Lower lobe of right lung (tissue), 2 donors: Measurements from ENCODE around the gene IGHMBP2. TPM values are rescaled to one million over a fixed set of nuclear protein-coding genes. Genes with fewer than 3 reads are reported as not detected.
A peak's percentile ranks its signal among the peaks of the same experiment; 100 is the strongest.
"Not testable (repeated sequence)": the region's sequence is repeated elsewhere in the genome, so short reads cannot be mapped to it uniquely, and the experiment has no call there.

Experiments
- ATAC-seq, 2 donors: fragments of 200-7000 bp; cut with Tn5 transposase; one replicate each; pipeline ENCODE4 v1.9.1; 2020 to 2022; ENCODE audit warnings: mild to moderate bottlenecking in 2 of 2, moderate library complexity in 2 of 2
- DNase-seq: peaks from one replicate; pipeline ENCODE4 v3.0.0-alpha.2; 2020
- H3K27ac ChIP-seq: fragments of 200-600 bp; one replicate; pipeline ENCODE4 v1.8.0; 2022
- H3K27me3 ChIP-seq: fragments of 200-600 bp; one replicate; pipeline ENCODE4 v1.8.0; 2022; ENCODE audit warnings: low read depth
- H3K36me3 ChIP-seq: fragments of 200-600 bp; one replicate; pipeline ENCODE4 v1.8.0; 2022; ENCODE audit warnings: mild to moderate bottlenecking
- H3K4me1 ChIP-seq: fragments of 200-600 bp; one replicate; pipeline ENCODE4 v1.8.0; 2022
- H3K4me3 ChIP-seq: fragments of 200-600 bp; one replicate; pipeline ENCODE4 v1.8.0; 2022; ENCODE audit warnings: mild to moderate bottlenecking
- H3K9me3 ChIP-seq: fragments of 200-600 bp; one replicate; pipeline ENCODE4 v1.8.0; 2022
- intact Hi-C: fragments of 100-400 bp; cut with DNase I; formaldehyde crosslinking; loops from one replicate; pipeline ENCODE4 v1.11.0; 2022
- total RNA-seq: library from RNA; stranded (reverse); fragmentation: NEBNext Ultra II Directional; extraction: Animal tissue kit (Norgen Biotek cat#: 25700); gene quantifications from one replicate; pipeline ENCODE4 v1.2.1, GENCODE V29; 2021
- TF ChIP-seq, protein P1 (sequence below): fragments of 200-600 bp; IDR thresholded peaks from one replicate; pipeline ENCODE4 v1.8.0; 2022; ENCODE audit warnings: antibody characterized with exemption, mild to moderate bottlenecking
- donor health status: DM: no; HTN: yes; CAD: no; lungs with severe emphysema.

The IGHMBP2 gene
- total RNA-seq, 1 donor from 2014 or later, result 18.8 TPM

GRCh38 chr11:68881320-68881719, 22.4 kb upstream of the IGHMBP2 start:
- TF ChIP-seq, protein P1, sequence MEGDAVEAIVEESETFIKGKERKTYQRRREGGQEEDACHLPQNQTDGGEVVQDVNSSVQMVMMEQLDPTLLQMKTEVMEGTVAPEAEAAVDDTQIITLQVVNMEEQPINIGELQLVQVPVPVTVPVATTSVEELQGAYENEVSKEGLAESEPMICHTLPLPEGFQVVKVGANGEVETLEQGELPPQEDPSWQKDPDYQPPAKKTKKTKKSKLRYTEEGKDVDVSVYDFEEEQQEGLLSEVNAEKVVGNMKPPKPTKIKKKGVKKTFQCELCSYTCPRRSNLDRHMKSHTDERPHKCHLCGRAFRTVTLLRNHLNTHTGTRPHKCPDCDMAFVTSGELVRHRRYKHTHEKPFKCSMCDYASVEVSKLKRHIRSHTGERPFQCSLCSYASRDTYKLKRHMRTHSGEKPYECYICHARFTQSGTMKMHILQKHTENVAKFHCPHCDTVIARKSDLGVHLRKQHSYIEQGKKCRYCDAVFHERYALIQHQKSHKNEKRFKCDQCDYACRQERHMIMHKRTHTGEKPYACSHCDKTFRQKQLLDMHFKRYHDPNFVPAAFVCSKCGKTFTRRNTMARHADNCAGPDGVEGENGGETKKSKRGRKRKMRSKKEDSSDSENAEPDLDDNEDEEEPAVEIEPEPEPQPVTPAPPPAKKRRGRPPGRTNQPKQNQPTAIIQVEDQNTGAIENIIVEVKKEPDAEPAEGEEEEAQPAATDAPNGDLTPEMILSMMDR, result no peak
- Histone ChIP-seq H3K4me1 (no peaks in the 10 kb centered on the region), H3K36me3 (no peaks in the 10 kb centered on the region), H3K27me3 (no peaks in the 10 kb centered on the region), H3K9me3 (no peaks in the 10 kb centered on the region), H3K27ac (no peak overlapping the region), H3K4me3 (no peak overlapping the region)
- intact Hi-C loops, result no loop called here
- ATAC-seq (no peak), DNase-seq (no peak)

DNA sequence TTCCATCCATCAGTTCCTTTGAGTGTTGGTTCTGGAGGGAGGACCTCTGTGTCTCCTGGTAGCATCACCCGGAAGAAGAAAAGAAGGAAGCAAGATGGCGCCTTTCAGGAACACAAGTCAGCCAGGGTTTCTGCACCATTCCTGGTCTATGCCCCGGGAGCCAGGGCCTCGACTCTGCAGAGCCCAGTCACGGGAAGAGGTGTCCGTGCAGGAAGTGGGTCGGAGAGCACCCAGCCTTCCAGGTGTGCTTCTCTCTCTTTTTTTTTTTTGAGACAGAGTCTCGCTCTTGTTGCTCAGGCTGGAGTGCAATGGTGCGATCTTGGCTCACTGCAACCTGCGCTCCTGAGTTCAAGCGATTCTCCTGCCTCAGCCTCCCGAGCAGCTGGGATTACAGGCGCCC, 21.3 kb upstream of the IGHMBP2 start:
- DNase-seq (no peak), ATAC-seq (no peak)
- H3K27me3 ChIP-seq, result no peaks in the 10 kb centered on the region
- TF ChIP-seq, protein P1, result no peak
- no peak overlapping the region for H3K27ac ChIP-seq
- H3K36me3 ChIP-seq, result no peaks in the 10 kb centered on the region
- no peaks in the 10 kb centered on the region for H3K4me1 ChIP-seq
- intact Hi-C loops, result no loop called here
- no peaks in the 10 kb centered on the region for H3K9me3 ChIP-seq
- H3K4me3 ChIP-seq, result no peak overlapping the region

DNA sequence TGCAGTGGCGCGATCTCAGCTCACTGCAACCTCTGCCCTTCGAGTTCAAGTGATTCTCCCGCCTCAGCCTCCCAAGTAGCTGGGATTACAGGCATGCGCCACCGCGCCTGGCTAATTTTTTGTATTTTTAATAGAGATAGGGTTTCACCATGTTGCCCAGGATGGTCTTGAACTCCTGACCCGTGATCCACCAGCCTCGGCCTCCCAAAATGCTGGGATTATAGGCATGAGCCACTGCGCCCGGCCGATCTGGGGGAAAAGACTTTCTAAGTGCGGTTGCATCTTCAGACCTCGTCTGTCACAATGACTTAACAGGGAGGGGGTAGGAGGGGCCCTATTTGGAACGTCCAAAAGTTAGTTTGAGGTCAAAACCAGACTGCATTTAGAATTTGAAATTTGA, 18.9 kb upstream of the IGHMBP2 start:
- ATAC-seq, DNase-seq, H3K27ac ChIP-seq, H3K27me3 ChIP-seq, H3K4me1 ChIP-seq, H3K36me3 ChIP-seq, H3K4me3 ChIP-seq, H3K9me3 ChIP-seq, intact Hi-C loops: not testable (repeated sequence)

- intact Hi-C loops, result no loop called here
- H3K27ac ChIP-seq, result peak overlapping the region; percentile 56
- DNase-seq (no peak), ATAC-seq (peak; percentile 48 to 67)
- H3K4me3 ChIP-seq, result no peak overlapping the region
- TF ChIP-seq, protein P1, result peak; percentile 25
- H3K9me3 ChIP-seq, result no peaks in the 10 kb centered on the region
- H3K4me1 ChIP-seq, result peaks cover 15% of the 10 kb centered on the region
- no peaks in the 10 kb centered on the region for H3K27me3 ChIP-seq
- H3K36me3 ChIP-seq, result peaks cover 44% of the 10 kb centered on the region
These were observed 13.7 kb upstream of the IGHMBP2 start for GRCh38 chr11:68889948-68890446.

GRCh38 chr11:68890490-68891231, 13.0 kb upstream of the IGHMBP2 start:
- no peak overlapping the region for H3K4me3 ChIP-seq
- ATAC-seq, result peak; percentile 61 to 68
- no peaks in the 10 kb centered on the region for H3K27me3 ChIP-seq
- peak; percentile 52 for DNase-seq
- peaks cover 15% of the 10 kb centered on the region for H3K4me1 ChIP-seq
- H3K36me3 ChIP-seq, result peaks cover 51% of the 10 kb centered on the region
- intact Hi-C loops, result no loop called here
- TF ChIP-seq, protein P1, result no peak
- H3K27ac ChIP-seq, result peak overlapping the region; percentile 56
- no peaks in the 10 kb centered on the region for H3K9me3 ChIP-seq

GRCh38 chr11:68891351-68891948, 12.2 kb upstream of the IGHMBP2 start:
- Histone ChIP-seq H3K4me3 (no peak overlapping the region), H3K4me1 (peaks cover 15% of the 10 kb centered on the region), H3K27ac (peak overlapping the region; percentile 56), H3K36me3 (peaks cover 59% of the 10 kb centered on the region), H3K27me3 (no peaks in the 10 kb centered on the region), H3K9me3 (no peaks in the 10 kb centered on the region)
- ATAC-seq, result peak in 1 of 2 donors; percentile 13
- intact Hi-C loops, result no loop called here
- TF ChIP-seq, protein P1, result no peak
- no peak for DNase-seq
